ENCODE results near the gene FGF9.

DNA sequence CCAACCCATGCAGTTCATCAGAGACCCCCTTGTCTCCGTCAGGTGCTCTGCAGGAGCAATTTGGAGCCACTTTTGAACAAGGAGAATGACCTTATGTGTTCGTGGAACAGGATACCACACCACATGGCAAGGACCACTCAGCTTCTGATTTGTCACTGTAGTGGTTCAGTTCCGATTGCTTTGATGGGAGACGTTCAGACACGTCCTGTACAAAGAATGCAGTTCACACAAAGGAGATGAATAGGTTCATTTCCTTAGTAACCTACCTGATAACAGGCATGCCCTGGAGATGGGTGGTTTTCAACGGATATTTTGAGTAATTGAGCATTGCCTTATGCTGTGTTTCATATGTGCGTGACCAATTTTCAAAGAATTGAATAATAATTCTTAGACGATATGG, 17.2 kb downstream of the FGF9 start:
- TF ChIP-seq, protein P1, sequence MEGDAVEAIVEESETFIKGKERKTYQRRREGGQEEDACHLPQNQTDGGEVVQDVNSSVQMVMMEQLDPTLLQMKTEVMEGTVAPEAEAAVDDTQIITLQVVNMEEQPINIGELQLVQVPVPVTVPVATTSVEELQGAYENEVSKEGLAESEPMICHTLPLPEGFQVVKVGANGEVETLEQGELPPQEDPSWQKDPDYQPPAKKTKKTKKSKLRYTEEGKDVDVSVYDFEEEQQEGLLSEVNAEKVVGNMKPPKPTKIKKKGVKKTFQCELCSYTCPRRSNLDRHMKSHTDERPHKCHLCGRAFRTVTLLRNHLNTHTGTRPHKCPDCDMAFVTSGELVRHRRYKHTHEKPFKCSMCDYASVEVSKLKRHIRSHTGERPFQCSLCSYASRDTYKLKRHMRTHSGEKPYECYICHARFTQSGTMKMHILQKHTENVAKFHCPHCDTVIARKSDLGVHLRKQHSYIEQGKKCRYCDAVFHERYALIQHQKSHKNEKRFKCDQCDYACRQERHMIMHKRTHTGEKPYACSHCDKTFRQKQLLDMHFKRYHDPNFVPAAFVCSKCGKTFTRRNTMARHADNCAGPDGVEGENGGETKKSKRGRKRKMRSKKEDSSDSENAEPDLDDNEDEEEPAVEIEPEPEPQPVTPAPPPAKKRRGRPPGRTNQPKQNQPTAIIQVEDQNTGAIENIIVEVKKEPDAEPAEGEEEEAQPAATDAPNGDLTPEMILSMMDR (IDR thresholded peaks at IDR 0.05; ENCODE audit: insufficient read depth, low read length): no peak
- TF ChIP-seq POLR2AphosphoS5 (IDR thresholded peaks at IDR 0.05; ENCODE audit: low read depth) (no peak), GABPA (IDR thresholded peaks at IDR 0.05; ENCODE audit: low read depth) (no peak)
- TF ChIP-seq, protein P2, sequence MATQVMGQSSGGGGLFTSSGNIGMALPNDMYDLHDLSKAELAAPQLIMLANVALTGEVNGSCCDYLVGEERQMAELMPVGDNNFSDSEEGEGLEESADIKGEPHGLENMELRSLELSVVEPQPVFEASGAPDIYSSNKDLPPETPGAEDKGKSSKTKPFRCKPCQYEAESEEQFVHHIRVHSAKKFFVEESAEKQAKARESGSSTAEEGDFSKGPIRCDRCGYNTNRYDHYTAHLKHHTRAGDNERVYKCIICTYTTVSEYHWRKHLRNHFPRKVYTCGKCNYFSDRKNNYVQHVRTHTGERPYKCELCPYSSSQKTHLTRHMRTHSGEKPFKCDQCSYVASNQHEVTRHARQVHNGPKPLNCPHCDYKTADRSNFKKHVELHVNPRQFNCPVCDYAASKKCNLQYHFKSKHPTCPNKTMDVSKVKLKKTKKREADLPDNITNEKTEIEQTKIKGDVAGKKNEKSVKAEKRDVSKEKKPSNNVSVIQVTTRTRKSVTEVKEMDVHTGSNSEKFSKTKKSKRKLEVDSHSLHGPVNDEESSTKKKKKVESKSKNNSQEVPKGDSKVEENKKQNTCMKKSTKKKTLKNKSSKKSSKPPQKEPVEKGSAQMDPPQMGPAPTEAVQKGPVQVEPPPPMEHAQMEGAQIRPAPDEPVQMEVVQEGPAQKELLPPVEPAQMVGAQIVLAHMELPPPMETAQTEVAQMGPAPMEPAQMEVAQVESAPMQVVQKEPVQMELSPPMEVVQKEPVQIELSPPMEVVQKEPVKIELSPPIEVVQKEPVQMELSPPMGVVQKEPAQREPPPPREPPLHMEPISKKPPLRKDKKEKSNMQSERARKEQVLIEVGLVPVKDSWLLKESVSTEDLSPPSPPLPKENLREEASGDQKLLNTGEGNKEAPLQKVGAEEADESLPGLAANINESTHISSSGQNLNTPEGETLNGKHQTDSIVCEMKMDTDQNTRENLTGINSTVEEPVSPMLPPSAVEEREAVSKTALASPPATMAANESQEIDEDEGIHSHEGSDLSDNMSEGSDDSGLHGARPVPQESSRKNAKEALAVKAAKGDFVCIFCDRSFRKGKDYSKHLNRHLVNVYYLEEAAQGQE (IDR thresholded peaks at IDR 0.05; ENCODE audit: insufficient replicate concordance, low read depth): no peak

Data from HL-60 (cell line).